Measurements from ENCODE around the gene FHDC1. TPM values are rescaled to one million over a fixed set of nuclear protein-coding genes. Genes with fewer than 3 reads are reported as not detected.
A peak's percentile ranks its signal among the peaks of the same experiment; 100 is the strongest.

The FHDC1 gene
- total RNA-seq, 1 experiment from 2014 or later, result 0.95 TPM

- TF ChIP-seq CTCF (conservative IDR thresholded peaks at IDR 0.05; ENCODE audit: low read depth, low read length) (no peak), EZH2 (IDR thresholded peaks at IDR 0.05; ENCODE audit: low read length, unreplicated experiment) (no peak), EZH2phosphoT487 (IDR thresholded peaks at IDR 0.05; ENCODE audit: borderline replicate concordance, low read length) (no peak)
- Histone ChIP-seq H3K36me3 (ENCODE audit: low read depth, low read length) (no peaks in the 10 kb centered on the region), H3K4me2 (ENCODE audit: low read length) (no peak overlapping the region), H3K9ac (ENCODE audit: low read length) (no peak overlapping the region), H3F3A (ENCODE audit: low read length, unreplicated experiment) (no peaks in the 10 kb centered on the region), H3K4me3 (ENCODE audit: low read length) (no peak overlapping the region), H2AFZ (ENCODE audit: low read length) (no peak overlapping the region), H3K27ac (ENCODE audit: low read length) (no peak overlapping the region), H3K4me1 (ENCODE audit: insufficient read depth, low read length) (peaks cover 11% of the 10 kb centered on the region), H3K9me3 (ENCODE audit: low read length) (no peaks in the 10 kb centered on the region), H3K27me3 (ENCODE audit: low read length) (no peaks in the 10 kb centered on the region), H3K9me2 (replicated peaks; ENCODE audit: low read length) (no peaks in the 10 kb centered on the region), H3K79me2 (ENCODE audit: low read length) (no peaks in the 10 kb centered on the region), H4K20me1 (ENCODE audit: low read length) (no peaks in the 10 kb centered on the region)
- CTCF ChIA-PET, result no interaction called here
- POLR2A ChIA-PET (ENCODE audit: unreplicated experiment), result no interaction called here
- intact Hi-C loops (cut with micrococcal nuclease), result no loop called here
- no peak for DNase-seq
- no TSS peak for BruUV-seq (replicated peaks)
- no peak for ATAC-seq
Measured at GRCh38 chr4:152954741-152955140, 18.6 kb downstream of the FHDC1 start.

- POLR2A ChIA-PET (ENCODE audit: unreplicated experiment), result no interaction called here
- no peak for DNase-seq
- Histone ChIP-seq H4K20me1 (ENCODE audit: low read length) (no peaks in the 10 kb centered on the region), H2AFZ (ENCODE audit: low read length) (no peak overlapping the region), H3K27me3 (ENCODE audit: low read length) (no peaks in the 10 kb centered on the region), H3K9me2 (replicated peaks; ENCODE audit: low read length) (no peaks in the 10 kb centered on the region), H3K79me2 (ENCODE audit: low read length) (no peaks in the 10 kb centered on the region), H3K36me3 (ENCODE audit: low read depth, low read length) (no peaks in the 10 kb centered on the region), H3K4me3 (ENCODE audit: low read length) (no peak overlapping the region), H3K4me2 (ENCODE audit: low read length) (no peak overlapping the region), H3K9me3 (ENCODE audit: low read length) (no peaks in the 10 kb centered on the region), H3K9ac (ENCODE audit: low read length) (no peak overlapping the region), H3K27ac (ENCODE audit: low read length) (no peak overlapping the region), H3F3A (ENCODE audit: low read length, unreplicated experiment) (no peaks in the 10 kb centered on the region), H3K4me1 (ENCODE audit: insufficient read depth, low read length) (peaks cover 10% of the 10 kb centered on the region)
- CTCF ChIA-PET, result no interaction called here
- no peak for ATAC-seq
- no TSS peak for BruUV-seq (replicated peaks)
- intact Hi-C loops (cut with micrococcal nuclease), result no loop called here
- TF ChIP-seq EZH2phosphoT487 (IDR thresholded peaks at IDR 0.05; ENCODE audit: borderline replicate concordance, low read length), result no peak
- TF ChIP-seq EZH2 (IDR thresholded peaks at IDR 0.05; ENCODE audit: low read length, unreplicated experiment), result no peak
- TF ChIP-seq CTCF (conservative IDR thresholded peaks at IDR 0.05; ENCODE audit: low read depth, low read length), result no peak
Measured at GRCh38 chr4:152956147-152956546, 20.0 kb downstream of the FHDC1 start.

- DNase-seq (no peak), ATAC-seq (peak; percentile 22; the same call in 1 of the 2 replicates)
- H3K79me2 ChIP-seq (ENCODE audit: low read length), result no peaks in the 10 kb centered on the region
- ChIA-PET CTCF (no interaction called here), POLR2A (ENCODE audit: unreplicated experiment) (no interaction called here)
- H3F3A ChIP-seq (ENCODE audit: low read length, unreplicated experiment), result no peaks in the 10 kb centered on the region
- no peaks in the 10 kb centered on the region for H3K36me3 ChIP-seq (ENCODE audit: low read depth, low read length)
- no peaks in the 10 kb centered on the region for H3K27me3 ChIP-seq (ENCODE audit: low read length)
- intact Hi-C loops (cut with micrococcal nuclease), result no loop called here
- H3K4me2 ChIP-seq (ENCODE audit: low read length), result no peak overlapping the region
- no peak for TF ChIP-seq EZH2 (IDR thresholded peaks at IDR 0.05; ENCODE audit: low read length, unreplicated experiment)
- no peak for TF ChIP-seq CTCF (conservative IDR thresholded peaks at IDR 0.05; ENCODE audit: low read depth, low read length)
- no peak for TF ChIP-seq EZH2phosphoT487 (IDR thresholded peaks at IDR 0.05; ENCODE audit: borderline replicate concordance, low read length)
- no peak overlapping the region for H3K4me3 ChIP-seq (ENCODE audit: low read length)
- no peak overlapping the region for H2AFZ ChIP-seq (ENCODE audit: low read length)
- BruUV-seq (replicated peaks), result no TSS peak
- H3K9me3 ChIP-seq (ENCODE audit: low read length), result no peaks in the 10 kb centered on the region
- H3K9me2 ChIP-seq (replicated peaks; ENCODE audit: low read length), result no peaks in the 10 kb centered on the region
- H4K20me1 ChIP-seq (ENCODE audit: low read length), result no peaks in the 10 kb centered on the region
- peaks cover 3% of the 10 kb centered on the region for H3K4me1 ChIP-seq (ENCODE audit: insufficient read depth, low read length)
- H3K27ac ChIP-seq (ENCODE audit: low read length), result no peak overlapping the region
- H3K9ac ChIP-seq (ENCODE audit: low read length), result no peak overlapping the region
Measured at GRCh38 chr4:152956650-152957436, 20.7 kb downstream of the FHDC1 start.
